Measurements from ENCODE around the gene ARIH2. TPM values are rescaled to one million over a fixed set of nuclear protein-coding genes. Genes with fewer than 3 reads are reported as not detected.

The ARIH2 gene
- total RNA-seq, 1 experiment from 2014 or later: 143 TPM

GRCh38 chr3:49022688-49023171 is 104.1 kb downstream of the ARIH2 start:
- DNase-seq (ENCODE audit: low read depth, low spot score): no peak

GRCh38 chr3:49023775-49024174 is 105.1 kb downstream of the ARIH2 start:
- in situ Hi-C loops (cut with HindIII; ENCODE audit: low pct_unique_long_range_greater_than_20kb, low sequenced_read_pairs): no loop called here
- no peak for DNase-seq (ENCODE audit: low read depth, low spot score)

More at GRCh38 chr3:49022688-49023171, 104.1 kb downstream of the ARIH2 start:
- in situ Hi-C loops (cut with HindIII; ENCODE audit: low pct_unique_long_range_greater_than_20kb, low sequenced_read_pairs): no loop called here

GRCh38 chr3:49024449-49024848 is 105.8 kb downstream of the ARIH2 start:
- in situ Hi-C loops (cut with HindIII; ENCODE audit: low pct_unique_long_range_greater_than_20kb, low sequenced_read_pairs): no loop called here
- no peak for DNase-seq (ENCODE audit: low read depth, low spot score)

- no peak for DNase-seq (ENCODE audit: low read depth, low spot score)
- in situ Hi-C loops (cut with HindIII; ENCODE audit: low pct_unique_long_range_greater_than_20kb, low sequenced_read_pairs): no loop called here
These were observed 106.6 kb downstream of the ARIH2 start for GRCh38 chr3:49025005-49025792.

GRCh38 chr3:49025793-49026520 is 107.3 kb downstream of the ARIH2 start:
- in situ Hi-C loops (cut with HindIII; ENCODE audit: low pct_unique_long_range_greater_than_20kb, low sequenced_read_pairs): no loop called here

GRCh38 chr3:49026536-49026935 is 107.9 kb downstream of the ARIH2 start:
- no peak for DNase-seq (ENCODE audit: low read depth, low spot score)
- in situ Hi-C loops (cut with HindIII; ENCODE audit: low pct_unique_long_range_greater_than_20kb, low sequenced_read_pairs): no loop called here

More at GRCh38 chr3:49025793-49026520, 107.3 kb downstream of the ARIH2 start:
- DNase-seq (ENCODE audit: low read depth, low spot score): no peak

GRCh38 chr3:49027634-49028033 is 109.0 kb downstream of the ARIH2 start:
- in situ Hi-C loops (cut with HindIII; ENCODE audit: low pct_unique_long_range_greater_than_20kb, low sequenced_read_pairs): no loop called here
- no peak for DNase-seq (ENCODE audit: low read depth, low spot score)

GRCh38 chr3:49028298-49028672 is 109.6 kb downstream of the ARIH2 start:
- no peak for DNase-seq (ENCODE audit: low read depth, low spot score)
- in situ Hi-C loops (cut with HindIII; ENCODE audit: low pct_unique_long_range_greater_than_20kb, low sequenced_read_pairs): no loop called here

GRCh38 chr3:49028673-49029562 is 110.3 kb downstream of the ARIH2 start, which contains the start of gene IMPDH2:
IMPDH2 (minus strand) TSS chr3:49029398; CDS start chr3:49029350, 48 bp downstream.
- in situ Hi-C loops (cut with HindIII; ENCODE audit: low pct_unique_long_range_greater_than_20kb, low sequenced_read_pairs): no loop called here
- DNase-seq (ENCODE audit: low read depth, low spot score): peak; percentile 92

- in situ Hi-C loops (cut with HindIII; ENCODE audit: low pct_unique_long_range_greater_than_20kb, low sequenced_read_pairs): no loop called here
- DNase-seq (ENCODE audit: low read depth, low spot score): no peak
These were observed 110.9 kb downstream of the ARIH2 start for GRCh38 chr3:49029563-49029884.

- DNase-seq (ENCODE audit: low read depth, low spot score): no peak
- in situ Hi-C loops (cut with HindIII; ENCODE audit: low pct_unique_long_range_greater_than_20kb, low sequenced_read_pairs): no loop called here
These were observed 111.7 kb downstream of the ARIH2 start for GRCh38 chr3:49030321-49030720.

GRCh38 chr3:49032646-49033304 is 114.1 kb downstream of the ARIH2 start:
- in situ Hi-C loops (cut with HindIII; ENCODE audit: low pct_unique_long_range_greater_than_20kb, low sequenced_read_pairs): no loop called here
- DNase-seq (ENCODE audit: low read depth, low spot score): no peak

- no peak for DNase-seq (ENCODE audit: low read depth, low spot score)
- in situ Hi-C loops (cut with HindIII; ENCODE audit: low pct_unique_long_range_greater_than_20kb, low sequenced_read_pairs): no loop called here
These were observed 116.0 kb downstream of the ARIH2 start for GRCh38 chr3:49034650-49035049.

GRCh38 chr3:49035281-49035680 is 116.6 kb downstream of the ARIH2 start:
- DNase-seq (ENCODE audit: low read depth, low spot score): no peak
- in situ Hi-C loops (cut with HindIII; ENCODE audit: low pct_unique_long_range_greater_than_20kb, low sequenced_read_pairs): no loop called here

Data from SK-MEL-5 (cell line).